ENCODE data around the gene UFSP1.

DNA sequence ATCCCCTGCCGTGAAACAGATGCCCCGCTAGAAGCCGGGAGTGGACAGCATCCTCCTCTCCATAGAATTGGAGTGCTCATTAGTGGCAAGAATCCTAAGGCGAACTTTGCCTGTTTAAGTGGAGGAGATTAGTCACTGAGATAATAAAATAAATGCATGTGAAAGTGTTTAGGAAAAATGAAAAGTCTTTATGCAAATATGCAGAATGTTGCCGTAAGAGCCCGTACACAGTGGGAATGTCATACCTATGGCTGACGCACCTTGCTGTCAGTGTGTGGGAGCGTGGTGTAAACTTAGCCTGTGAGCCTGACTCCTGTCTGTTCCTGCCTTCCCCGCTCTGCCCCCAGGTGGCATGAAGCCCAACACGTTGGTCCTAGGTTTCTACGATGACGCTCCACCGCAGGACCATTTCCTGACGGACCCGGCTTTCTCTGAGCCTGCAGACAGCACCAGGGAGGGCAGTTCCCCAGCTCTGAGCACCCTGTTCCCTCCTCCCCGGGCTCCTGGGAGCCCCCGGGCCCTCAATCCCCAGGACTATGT is 24.1 kb downstream of the UFSP1 start:
- TF ChIP-seq, protein P1, sequence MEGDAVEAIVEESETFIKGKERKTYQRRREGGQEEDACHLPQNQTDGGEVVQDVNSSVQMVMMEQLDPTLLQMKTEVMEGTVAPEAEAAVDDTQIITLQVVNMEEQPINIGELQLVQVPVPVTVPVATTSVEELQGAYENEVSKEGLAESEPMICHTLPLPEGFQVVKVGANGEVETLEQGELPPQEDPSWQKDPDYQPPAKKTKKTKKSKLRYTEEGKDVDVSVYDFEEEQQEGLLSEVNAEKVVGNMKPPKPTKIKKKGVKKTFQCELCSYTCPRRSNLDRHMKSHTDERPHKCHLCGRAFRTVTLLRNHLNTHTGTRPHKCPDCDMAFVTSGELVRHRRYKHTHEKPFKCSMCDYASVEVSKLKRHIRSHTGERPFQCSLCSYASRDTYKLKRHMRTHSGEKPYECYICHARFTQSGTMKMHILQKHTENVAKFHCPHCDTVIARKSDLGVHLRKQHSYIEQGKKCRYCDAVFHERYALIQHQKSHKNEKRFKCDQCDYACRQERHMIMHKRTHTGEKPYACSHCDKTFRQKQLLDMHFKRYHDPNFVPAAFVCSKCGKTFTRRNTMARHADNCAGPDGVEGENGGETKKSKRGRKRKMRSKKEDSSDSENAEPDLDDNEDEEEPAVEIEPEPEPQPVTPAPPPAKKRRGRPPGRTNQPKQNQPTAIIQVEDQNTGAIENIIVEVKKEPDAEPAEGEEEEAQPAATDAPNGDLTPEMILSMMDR (IDR thresholded peaks at IDR 0.05): no peak
- no peak for TF ChIP-seq POLR2A (IDR thresholded peaks at IDR 0.05)
